Right atrium auricular region (tissue), 2 donors: ENCODE results near the gene JMJD1C. TPM values are rescaled to one million over a fixed set of nuclear protein-coding genes. Genes with fewer than 3 reads are reported as not detected.
"Not testable (repeated sequence)": the region's sequence is repeated elsewhere in the genome, so short reads cannot be mapped to it uniquely, and the experiment has no call there.

ENCODE experiments used
- DNase-seq: peaks from one replicate; pipeline ENCODE4 v3.0.0-alpha.2; 2019; ENCODE audit warnings: low spot score
- H3K27ac ChIP-seq, 2 donors: fragments of 200-600 bp; sonication (generic); 1 replicate in 1 of 2; 2 replicates in 1 of 2; pipeline ENCODE4 v1.5.1; 2016 to 2019
- H3K27me3 ChIP-seq, 2 donors: fragments of 200-600 bp; sonication (generic); one replicate each; pipeline versions ENCODE4 v1.5.1 to v1.6.0; 2017 to 2019
- H3K36me3 ChIP-seq: fragments of 200-600 bp; sonication (generic); one replicate; pipeline ENCODE4 v1.5.1; 2016
- H3K4me1 ChIP-seq, 2 donors: fragments of 200-600 bp; sonication (generic); one replicate each; pipeline versions ENCODE4 v1.5.1 to v1.6.0; 2017 to 2019
- H3K4me3 ChIP-seq, 2 donors: fragments of 200-600 bp; sonication (generic); 1 replicate in 1 of 2; 2 replicates in 1 of 2; pipeline ENCODE4 v1.5.1; 2017 to 2019; ENCODE audit warnings: mild to moderate bottlenecking in 1 of 2, moderate library complexity in 1 of 2
- H3K9me3 ChIP-seq, 2 donors: fragments of 200-600 bp; sonication (generic); one replicate each; pipeline ENCODE4 v1.5.1; 2019
- total RNA-seq, 2 donors: library from RNA; depleted of rRNA; stranded (reverse); fragments of >200 nt; gene quantifications; one replicate each; pipeline ENCODE4 v1.1.0, GENCODE V29; 2016
- TF ChIP-seq, protein P1 (sequence below), 2 donors: fragments of 200-600 bp; sonication (generic); IDR thresholded peaks; one replicate each; pipeline ENCODE4 v1.5.1; 2019; ENCODE audit warnings: antibody characterized with exemption in 2 of 2

JMJD1C gene
- total RNA-seq, 2 donors from 2014 or later = 45.5 to 57.6 TPM

DNA sequence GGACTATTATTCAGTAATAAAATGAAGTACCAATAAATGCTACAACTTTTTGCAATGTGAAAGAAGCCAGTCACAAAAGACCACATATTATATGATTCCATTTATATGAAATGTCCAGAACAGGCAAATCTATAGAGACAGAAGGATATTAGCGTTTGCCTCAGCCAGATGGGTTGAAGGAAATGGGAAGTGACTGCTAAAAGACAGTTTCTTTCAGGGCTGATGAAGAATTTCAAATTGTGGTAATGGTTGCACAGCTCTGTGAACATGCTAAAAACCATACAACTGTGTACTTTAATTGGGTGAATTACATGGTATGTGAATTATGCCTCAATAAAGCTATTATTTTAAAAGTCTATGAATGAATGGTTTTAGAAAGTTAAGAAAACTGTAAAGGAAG, 31.5 kb upstream of the JMJD1C start:
- Histone ChIP-seq H3K27ac (no peak overlapping the region), H3K36me3 (no peaks in the 10 kb centered on the region), H3K4me3 (no peak overlapping the region), H3K27me3 (no peaks in the 10 kb centered on the region), H3K4me1 (peaks cover 0 to 15% of the 10 kb centered on the region in 2 donors), H3K9me3 (no peaks in the 10 kb centered on the region)
- TF ChIP-seq, protein P1, sequence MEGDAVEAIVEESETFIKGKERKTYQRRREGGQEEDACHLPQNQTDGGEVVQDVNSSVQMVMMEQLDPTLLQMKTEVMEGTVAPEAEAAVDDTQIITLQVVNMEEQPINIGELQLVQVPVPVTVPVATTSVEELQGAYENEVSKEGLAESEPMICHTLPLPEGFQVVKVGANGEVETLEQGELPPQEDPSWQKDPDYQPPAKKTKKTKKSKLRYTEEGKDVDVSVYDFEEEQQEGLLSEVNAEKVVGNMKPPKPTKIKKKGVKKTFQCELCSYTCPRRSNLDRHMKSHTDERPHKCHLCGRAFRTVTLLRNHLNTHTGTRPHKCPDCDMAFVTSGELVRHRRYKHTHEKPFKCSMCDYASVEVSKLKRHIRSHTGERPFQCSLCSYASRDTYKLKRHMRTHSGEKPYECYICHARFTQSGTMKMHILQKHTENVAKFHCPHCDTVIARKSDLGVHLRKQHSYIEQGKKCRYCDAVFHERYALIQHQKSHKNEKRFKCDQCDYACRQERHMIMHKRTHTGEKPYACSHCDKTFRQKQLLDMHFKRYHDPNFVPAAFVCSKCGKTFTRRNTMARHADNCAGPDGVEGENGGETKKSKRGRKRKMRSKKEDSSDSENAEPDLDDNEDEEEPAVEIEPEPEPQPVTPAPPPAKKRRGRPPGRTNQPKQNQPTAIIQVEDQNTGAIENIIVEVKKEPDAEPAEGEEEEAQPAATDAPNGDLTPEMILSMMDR (IDR thresholded peaks at IDR 0.05) = no peak
- no peak for DNase-seq

DNA sequence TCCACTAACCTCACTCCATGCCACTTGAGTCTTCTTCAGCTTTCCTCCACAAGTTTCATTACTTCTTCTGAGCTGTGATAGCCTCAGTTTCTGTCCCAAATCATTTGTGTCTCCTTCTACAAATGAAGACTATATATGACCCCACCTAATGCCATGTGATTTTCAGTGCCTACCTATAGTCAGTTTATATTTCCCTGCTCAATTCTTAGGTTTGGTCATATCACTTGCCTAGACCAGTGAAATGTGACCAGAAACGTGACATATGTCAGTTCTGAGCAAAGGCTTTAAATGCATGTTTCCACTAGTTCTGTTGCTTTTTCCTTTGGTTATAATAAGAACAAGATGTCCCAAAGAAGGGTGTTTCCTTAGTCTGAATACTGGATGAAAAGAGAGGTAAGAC, 30.8 kb upstream of the JMJD1C start:
- TF ChIP-seq, protein P1 (IDR thresholded peaks at IDR 0.05) = no peak
- no peaks in the 10 kb centered on the region for H3K9me3 ChIP-seq
- no peak overlapping the region for H3K27ac ChIP-seq
- H3K36me3 ChIP-seq = no peaks in the 10 kb centered on the region
- DNase-seq = no peak
- H3K4me3 ChIP-seq = no peak overlapping the region
- H3K27me3 ChIP-seq = no peaks in the 10 kb centered on the region
- H3K4me1 ChIP-seq = peaks cover 0 to 23% of the 10 kb centered on the region in 2 donors

DNA sequence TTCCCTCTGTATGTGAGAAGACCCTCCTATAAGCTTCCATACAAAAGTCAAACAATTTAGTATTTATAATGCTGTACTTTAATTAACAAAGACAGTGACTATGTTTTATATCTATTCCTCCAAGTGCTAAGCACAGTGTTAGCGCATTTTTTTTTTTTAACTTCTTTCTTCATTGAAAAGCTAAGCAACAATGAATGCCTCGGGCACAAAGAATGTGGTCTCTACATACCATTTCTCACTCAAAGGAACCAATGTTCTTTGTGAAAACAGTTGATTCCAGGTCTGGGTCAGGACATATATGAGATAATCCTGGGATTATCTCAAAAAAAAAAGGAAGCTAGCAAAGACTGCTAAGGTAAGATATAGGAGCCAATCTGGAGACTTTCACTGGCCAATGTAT, 29.2 kb upstream of the JMJD1C start:
- TF ChIP-seq, protein P1 (IDR thresholded peaks at IDR 0.05) = no peak
- H3K36me3 ChIP-seq = no peaks in the 10 kb centered on the region
- H3K4me1 ChIP-seq = peaks cover 0 to 28% of the 10 kb centered on the region in 2 donors

DNA sequence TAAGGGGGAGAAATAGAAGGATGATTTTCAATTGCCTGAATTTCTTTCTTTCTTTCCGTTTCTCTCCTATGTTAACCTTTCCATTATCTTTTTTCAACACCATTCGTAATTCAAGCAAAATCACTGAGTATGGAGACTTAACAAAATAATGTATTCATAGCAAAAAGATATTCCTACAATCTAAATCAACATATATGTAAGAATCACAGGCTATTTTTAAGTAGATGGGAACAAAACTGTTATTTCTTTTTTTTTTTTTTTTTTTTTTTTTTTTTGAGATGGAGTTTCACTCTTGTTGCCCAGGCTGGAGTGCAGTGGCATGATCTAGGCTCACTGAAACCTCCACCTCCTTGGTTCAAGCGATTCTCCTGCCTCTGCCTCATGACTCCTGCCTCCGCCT, 27.2 kb upstream of the JMJD1C start:
- H3K36me3 ChIP-seq = no peaks in the 10 kb centered on the region
- H3K27me3 ChIP-seq = no peaks in the 10 kb centered on the region
- DNase-seq = no peak
- no peak overlapping the region for H3K27ac ChIP-seq
- peaks cover 0 to 20% of the 10 kb centered on the region in 2 donors for H3K4me1 ChIP-seq
- TF ChIP-seq, protein P1 (IDR thresholded peaks at IDR 0.05) = no peak
- H3K9me3 ChIP-seq = no peaks in the 10 kb centered on the region
- H3K4me3 ChIP-seq = no peak overlapping the region

More for the DNA sequence above, 29.2 kb upstream of the JMJD1C start:
- Histone ChIP-seq H3K27me3 (no peaks in the 10 kb centered on the region), H3K4me3 (no peak overlapping the region), H3K9me3 (no peaks in the 10 kb centered on the region), H3K27ac (no peak overlapping the region)
- DNase-seq = no peak

DNA sequence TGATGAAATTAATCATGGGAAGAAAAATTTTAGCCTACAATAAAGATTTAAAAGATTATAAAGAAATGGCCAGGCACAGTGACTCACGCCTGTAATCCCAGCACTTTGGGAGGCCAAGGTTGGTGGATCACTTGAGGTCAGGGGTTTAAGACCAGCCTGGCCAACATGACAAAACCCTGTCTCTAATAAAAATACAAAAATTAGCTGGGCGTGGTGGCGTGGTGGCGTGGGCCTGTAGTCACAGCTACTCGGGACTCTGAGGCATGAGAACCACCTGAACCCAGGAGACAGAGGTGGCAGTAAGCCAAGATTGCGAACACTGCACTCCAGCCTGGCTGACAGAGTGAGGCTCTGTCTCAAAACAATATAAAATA, 26.5 kb upstream of the JMJD1C start:
- not testable (repeated sequence) for DNase-seq, H3K9me3 ChIP-seq, H3K4me3 ChIP-seq, H3K36me3 ChIP-seq, H3K27me3 ChIP-seq
- peak overlapping the region; percentile 23 to 70 for H3K27ac ChIP-seq
- H3K4me1 ChIP-seq = peaks cover 0 to 20% of the 10 kb centered on the region in 2 donors

DNA sequence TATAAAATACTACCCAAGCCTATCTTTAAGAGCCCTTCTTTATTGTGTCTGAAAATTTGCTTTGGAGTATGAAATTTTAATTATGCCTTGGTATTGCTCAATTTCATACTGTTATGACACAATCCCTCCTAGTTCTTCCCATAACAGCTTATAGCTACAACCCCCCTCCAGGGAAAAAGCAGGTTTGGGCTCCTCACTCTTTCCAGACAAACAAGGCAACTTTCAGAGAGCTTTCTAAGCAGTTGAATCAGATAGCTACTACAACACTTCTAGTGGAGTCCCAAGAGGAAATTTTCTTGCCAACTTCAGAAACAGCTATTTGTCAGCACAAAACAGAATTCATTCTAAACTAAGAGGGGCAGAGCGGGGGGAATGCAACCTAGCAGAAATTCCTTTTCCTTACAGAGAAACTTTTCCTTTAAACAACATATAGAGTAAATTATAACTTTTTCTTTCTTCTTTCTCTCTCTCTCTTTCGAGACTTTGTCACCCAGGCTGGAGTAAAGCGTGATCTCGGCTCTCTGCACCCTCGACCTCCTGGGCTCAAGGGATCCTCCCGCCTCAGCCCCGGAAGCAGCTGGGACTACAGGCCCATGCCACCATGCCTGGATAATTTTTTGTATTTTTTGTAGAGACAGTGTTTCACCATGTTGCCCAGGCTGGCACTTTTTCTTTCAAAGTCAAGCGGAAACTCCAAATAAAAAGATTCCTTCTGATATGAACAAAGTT, 26.0 kb upstream of the JMJD1C start:
- TF ChIP-seq, protein P1 (IDR thresholded peaks at IDR 0.05) = no peak
- DNase-seq = peak; percentile 70
- Histone ChIP-seq H3K27ac (peak overlapping the region; percentile 23 to 70), H3K36me3 (no peaks in the 10 kb centered on the region), H3K9me3 (no peaks in the 10 kb centered on the region), H3K27me3 (no peaks in the 10 kb centered on the region), H3K4me3 (no peak overlapping the region), H3K4me1 (peaks cover 0 to 24% of the 10 kb centered on the region in 2 donors)
